HG03097 (cell line): Measurements from ENCODE around the gene NR5A1.

Experiments used
- ATAC-seq: cut with Tn5 transposase; IDR thresholded peaks from one replicate; pipeline ENCODE4 v1.9.1; 2021; ENCODE audit not compliant: unreplicated experiment, low FRiP score

Gene NR5A1

DNA sequence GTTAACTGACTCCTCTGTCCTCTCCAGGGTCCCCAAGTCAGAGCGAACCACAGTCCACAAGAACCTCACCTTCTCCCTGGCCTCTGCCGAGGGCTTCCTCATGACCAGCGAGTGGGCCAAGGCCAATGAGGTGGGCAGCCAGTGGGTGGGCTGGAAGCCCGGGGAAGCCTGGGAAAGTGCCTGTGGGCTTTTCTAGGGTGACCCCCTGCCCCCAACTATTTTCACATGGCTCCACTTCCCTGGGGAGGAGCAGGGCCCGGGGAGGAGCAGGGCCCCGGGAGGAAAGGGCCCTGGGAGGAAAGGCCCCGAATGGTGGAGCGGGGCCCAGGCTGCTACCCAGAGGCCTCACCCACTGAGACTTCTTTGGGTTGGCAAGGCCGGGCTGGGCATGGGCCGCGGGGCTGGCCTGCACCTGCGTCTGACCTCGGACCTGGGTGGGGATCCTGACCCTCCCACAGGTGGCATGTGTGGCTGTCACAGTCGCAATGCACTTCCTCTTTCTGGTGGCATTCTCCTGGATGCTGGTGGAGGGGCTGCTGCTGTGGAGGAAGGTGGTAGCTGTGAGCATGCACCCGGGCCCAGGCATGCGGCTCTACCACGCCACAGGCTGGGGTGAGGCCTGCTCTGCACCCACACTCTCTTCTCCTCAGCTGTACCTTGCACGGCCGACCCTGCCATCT is 39.0 kb downstream of the NR5A1 start:
- no peak for ATAC-seq

DNA sequence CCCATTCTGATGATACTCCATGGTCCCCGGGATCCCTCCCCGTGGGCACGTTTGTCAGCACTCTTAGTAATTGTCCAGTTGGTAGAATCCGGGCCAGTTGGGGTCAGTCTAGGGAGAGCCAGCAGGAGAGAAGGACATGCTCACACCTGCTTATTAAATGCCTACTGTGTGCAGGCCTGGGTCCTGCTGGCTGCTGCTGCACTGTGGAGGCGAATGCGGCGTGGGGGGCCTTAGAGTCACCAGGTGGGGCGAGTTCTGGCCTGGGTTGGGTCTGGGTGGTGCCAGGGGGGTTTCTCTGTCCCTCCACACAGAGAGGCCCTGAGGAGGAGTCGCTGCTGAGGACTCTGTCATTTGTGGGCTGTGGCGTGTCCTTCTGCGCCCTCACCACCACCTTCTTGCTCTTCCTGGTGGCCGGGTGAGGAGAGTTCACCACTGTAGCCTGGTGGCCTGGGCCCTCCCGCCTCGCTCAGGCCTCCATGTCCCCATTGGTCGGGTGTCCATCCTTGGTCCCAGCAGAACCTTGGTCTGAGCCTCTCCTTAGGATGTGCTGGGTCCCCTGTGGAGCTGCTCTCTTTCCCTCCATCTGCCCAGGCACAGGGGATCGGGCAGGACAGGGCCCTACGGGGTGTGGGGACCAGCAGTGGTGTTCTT is 39.7 kb downstream of the NR5A1 start:
- no peak for ATAC-seq

DNA sequence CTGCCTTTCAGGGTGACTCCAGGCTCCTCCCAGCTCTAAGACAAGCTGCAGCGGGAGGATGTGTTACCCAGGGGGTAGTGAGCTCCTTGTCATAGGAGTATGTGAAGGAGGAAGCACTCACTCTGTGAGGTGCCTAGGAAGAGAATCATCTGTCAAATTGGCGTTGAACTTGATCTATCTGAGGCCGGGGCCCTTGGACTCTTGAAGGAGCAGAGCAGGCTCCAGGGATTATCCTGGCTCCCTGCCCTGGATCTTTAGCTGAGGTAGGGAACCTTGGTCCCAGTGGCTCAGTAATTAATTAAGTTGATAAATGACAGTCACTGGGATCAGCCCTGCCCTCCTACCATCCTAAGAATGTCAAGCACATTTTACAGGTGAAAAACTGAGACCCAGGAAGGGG is 41.5 kb downstream of the NR5A1 start:
- no peak for ATAC-seq

DNA sequence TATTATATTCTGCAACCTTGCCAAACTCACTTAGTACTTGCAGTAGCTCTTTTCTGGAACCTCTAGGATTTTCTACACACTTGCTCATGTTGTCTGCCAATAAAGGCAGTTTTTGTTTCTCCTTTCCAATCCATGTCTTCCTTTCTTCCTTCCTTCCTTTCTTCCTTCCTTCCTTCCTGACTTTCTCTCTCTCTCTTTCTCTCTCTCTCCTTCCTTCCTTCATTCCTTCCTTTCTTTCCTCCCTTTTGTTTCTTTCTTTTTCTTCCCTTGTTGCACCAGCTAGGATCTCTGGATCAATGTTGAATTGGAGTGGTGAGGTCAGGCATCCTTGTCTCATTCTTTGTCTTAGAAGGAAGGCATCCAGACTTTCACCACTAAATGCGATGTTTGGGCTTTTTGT is 44.5 kb downstream of the NR5A1 start:
- ATAC-seq: no peak

DNA sequence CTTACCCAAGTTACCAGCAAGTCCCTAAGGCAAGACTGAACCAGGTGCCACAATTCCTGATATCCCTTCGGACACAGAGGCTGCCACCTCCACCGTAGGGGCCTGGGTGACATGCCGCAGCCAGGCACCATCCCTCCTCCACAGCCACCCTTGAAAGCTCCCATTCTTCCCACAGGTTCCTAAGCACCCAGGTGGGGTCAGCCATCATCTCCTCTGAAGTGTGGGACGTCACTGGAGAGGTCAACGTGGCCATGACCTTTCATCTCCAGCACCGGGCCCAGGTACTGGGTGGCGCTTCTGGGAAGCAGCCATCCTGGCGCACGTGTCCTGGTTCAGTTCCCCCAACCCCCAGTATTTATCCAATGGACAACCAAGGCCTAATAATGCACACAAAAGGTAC is 48.8 kb downstream of the NR5A1 start:
- ATAC-seq: no peak

DNA sequence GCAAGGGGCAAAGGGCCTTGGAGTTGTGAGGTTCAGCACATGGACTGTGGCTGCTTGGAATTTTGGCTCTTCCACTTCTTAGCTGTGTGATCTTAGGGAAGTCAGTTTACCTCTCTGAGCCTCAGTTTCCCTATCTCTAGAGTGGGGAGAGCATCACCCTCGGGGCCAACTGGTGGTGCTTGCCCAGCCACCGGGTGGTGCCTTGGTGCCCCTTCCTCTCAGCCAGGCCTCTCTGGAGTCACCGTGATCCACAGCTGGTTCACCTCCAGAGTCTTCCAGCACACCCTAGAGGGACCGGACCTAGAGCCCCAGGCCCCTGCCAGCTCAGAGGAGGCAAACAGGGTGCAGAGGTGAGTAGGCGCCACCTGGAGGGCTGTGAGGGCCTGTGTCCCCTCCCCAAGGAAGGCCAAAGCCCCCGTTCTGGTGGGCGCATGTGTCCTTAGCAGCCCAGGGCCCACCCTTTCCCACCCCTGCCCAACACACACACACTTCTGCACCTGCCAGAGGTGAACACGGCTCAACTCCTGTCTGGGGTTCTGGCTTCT is 49.2 kb downstream of the NR5A1 start:
- ATAC-seq: no peak

DNA sequence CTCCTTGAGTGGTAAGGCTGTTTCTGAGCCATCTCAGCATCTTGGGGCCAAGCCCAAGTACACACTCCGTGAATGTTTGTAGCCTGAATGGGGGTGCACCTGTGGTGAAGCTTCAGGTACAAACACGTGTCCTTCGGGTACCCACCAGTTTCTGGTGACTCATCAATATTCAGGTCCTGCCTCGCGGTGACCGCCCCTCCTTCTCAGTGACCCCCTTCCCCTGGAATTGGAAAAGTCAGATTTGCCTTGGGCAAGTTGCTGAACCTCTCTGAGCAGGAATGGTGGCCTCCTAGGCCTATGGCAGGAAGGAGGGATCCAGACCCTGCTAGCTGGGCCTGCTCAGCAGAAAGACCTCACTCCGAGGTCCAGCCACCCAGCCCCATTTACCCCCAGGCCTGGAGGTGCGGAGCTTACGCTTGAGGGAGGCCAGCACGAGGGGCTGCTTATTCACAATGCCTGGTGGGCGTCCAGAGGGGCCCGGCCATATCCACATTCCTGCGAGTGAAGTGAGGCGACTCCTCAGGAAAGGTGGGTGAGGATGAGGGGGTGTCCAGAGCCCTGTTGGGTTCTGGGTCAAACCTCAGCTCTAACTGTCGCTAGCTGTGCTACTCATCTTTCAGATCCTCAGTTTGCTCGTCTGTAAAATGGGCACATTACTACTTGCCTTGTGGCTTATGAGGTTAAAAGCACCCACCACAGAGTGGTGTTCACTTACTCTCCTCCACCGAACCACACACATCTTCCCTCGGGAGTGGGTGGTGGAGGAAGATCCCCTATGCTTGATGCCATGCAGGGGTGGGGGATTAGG is 49.9 kb downstream of the NR5A1 start:
- no peak for ATAC-seq

DNA sequence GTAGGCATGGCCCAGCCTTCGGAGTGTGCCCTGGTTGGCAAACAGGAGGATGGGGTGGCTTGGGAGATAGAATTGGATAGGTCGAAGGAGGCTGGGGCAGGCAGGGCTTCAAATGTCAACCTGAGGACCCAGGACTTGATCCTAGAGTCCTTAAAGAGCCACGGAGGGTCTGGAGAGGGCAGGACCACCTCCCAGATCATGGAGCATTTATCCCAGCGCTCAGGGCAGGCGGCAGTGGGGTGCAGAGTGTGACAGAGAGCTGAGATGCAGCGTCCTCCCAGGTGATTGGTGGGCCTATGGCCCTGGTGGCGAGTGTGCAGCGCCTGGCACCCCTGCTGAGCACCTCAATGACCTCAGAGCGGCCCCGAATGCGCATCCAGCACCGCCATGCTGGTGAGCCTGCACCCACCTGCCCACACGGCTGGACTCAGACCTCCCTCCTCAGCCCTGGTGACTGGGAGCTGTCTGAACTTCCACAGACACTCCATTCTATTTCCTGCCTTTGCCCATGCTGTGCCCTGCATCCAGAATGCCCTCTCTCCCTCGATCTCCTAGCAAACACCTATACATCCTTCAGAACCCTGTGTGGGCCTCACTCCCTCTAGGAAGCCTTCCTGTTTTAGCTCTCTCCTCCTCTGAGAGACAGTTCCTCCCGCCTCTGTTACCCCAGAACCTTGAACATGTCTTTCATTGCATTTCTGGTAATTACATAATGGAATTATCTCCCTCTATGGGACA is 50.7 kb downstream of the NR5A1 start:
- no peak for ATAC-seq

DNA sequence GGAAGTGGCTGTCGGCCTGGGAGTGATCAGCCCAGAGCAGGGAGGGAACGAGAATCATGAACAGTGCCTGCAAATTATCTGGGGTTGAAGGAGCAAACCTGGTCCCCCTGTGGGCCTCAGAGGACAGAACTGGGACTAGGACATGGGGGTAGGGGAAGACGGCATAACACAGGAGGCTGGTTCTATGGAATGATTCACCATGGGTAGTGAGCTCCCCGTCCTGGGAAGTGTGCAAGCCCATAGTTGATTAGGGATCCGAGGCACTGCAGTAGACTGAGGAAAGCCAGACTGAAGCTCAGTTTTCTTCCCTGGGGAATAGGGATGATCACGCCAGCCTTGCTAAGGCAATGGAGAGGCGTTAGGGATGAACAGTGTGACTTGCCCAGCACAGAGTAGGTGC is 51.4 kb downstream of the NR5A1 start:
- ATAC-seq: no peak

DNA sequence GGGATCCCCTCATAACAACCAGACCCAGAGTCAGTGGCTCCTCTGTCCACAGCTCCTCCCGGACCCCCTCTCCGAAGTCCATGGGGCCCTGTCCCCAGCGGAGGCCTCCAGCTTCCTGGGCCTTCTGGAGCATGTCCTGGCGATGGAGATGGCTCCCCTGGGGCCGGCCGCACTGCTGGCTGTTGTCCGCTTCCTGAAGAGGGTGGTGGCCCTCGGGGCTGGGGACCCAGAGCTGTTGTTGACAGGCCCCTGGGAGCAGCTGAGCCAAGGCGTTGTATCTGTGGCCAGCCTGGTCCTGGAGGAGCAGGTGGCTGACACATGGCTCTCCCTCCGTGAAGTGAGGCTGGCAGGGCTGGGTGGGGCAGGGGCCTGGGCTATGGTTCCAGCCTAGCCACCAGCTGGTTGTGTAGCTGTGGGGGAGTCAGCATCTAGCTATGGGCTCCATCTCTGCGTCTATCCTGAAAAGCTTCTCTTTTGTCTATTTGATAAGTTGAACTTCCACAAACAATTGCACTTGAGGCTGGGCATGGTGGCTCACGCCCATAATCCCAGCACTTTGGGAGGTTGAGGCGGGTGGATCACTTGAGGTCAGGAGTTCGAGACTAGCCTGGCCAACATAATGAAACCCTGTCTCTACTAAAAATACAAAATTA is 52.3 kb downstream of the NR5A1 start:
- ATAC-seq: no peak

DNA sequence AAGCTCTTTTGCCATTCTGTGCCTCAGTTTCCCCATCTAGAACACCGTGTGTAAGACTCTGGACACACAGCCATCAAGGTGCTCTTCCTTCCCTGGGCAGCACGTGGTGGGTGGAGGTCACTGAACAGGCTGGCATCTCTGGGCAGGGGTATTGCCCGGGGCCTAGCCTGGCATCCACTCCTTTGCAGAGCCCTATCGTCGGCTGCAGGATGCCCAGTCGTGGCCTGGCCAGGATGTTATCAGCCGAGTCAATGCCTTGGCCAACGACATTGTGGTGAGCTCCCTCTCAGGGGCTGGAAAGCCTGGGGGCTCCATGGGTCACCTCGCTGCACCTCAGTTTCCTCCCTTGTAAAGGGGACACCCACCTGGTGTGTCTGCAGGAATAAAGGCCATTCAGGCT is 52.9 kb downstream of the NR5A1 start:
- ATAC-seq: no peak

DNA sequence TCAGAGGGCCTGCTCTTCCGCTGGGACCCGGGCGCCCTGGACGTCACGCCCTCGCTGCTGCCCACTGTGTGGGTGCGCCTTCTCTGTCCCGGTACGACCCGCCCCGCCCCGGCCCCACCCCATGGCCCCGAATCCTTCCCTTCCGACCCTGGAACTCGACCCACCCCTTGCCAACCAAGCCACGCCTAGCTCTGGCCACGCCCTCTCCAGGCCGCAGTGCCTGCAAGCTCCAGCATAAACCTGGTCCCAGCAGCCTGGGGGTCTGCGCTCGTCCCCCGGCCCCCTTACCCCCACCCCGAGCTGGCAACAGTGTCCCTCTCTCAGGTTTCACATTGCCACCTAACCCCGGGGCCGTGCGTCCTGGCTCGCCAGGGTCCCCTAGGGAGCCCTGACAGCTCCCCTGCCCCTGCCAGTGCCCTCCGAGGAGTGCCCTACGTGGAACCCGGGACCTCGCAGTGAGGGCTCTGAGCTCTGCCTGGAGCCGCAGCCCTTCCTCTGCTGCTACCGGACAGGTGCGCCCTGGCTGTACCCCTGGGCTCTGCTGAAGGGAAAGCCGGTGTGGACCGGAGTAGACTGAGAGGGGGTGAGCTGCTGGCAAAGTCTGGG is 53.5 kb downstream of the NR5A1 start:
- ATAC-seq: no peak

DNA sequence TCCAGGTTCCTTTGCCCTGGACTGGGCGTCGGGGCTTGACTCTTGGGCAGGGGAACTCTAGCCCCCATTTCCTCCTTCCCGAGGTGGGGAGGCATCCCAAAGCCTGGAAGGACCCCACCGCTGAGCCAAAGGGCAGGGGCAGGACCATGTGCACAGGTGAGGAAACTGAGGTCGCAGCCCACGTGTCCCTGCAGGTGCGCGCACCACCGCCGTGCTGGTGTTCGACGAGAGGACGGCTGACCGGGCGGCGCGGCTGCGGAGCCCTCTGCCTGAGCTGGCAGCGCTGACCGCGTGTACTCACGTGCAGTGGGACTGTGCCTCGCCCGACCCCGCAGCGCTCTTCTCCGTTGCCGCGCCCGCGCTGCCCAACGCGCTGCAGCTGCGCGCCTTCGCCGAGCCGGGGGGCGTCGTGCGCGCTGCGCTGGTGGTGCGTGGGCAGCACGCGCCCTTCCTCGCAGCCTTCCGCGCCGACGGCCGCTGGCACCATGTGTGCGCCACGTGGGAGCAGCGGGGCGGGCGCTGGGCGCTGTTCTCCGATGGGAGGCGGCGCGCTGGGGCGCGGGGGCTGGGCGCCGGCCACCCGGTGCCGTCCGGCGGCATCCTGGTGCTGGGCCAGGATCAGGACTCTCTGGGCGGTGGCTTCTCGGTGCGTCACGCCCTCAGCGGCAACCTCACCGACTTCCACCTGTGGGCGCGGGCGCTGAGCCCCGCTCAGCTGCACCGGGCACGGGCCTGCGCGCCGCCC is 54.2 kb downstream of the NR5A1 start:
- no peak for ATAC-seq

DNA sequence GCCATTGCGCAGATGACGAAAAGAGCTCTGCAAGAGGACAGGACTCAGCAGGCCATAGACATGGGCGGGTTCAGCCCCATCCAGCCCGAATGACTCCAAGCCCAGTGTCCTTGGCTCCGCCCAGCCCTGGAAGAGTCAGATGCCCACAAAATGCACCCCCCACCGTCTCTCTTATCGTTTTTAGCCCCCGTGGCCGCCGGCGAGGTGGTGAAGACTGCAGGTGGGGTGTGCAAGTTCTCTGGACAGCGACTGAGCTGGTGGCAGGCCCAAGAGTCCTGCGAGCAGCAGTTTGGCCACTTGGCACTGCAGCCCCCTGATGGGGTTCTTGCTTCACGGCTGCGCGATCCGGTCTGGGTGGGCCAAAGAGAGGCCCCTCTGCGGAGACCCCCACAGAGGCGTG is 54.9 kb downstream of the NR5A1 start:
- no peak for ATAC-seq

DNA sequence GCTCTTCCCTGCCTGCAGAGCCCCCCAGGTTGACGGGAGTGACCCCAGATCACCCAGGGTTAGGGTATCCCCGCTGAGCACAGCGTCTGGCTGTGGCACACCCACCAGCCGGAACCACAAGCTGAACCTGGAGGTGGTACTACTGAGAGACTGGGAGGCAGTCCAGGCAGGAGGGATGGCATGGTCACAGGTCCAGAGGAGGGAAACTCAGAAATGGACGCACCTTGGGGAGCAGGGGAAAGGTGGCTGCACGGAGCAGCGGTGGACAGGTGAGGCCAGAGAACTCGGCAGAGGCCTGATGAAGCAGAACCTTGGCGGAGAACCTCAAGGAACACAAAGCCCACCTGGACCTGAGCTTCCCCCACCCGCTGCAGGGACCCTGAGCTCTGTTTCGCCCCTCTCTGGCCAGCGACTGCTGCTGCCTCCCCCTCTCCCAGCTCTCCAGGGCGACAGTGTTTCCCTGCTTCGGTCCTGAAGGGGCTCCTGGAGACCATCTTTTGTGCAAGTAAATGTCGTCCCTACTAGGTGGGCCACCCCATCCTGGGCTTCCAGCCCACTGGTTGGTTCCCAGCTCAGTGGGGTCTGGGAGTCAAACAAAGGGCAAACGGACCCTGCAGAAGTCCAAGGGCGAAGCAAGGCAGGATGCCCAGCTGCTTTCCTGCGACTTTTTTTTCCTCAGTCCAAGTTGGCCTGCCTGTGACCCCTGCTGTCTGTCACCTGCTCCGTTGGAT is 56.1 kb downstream of the NR5A1 start:
- no peak for ATAC-seq

DNA sequence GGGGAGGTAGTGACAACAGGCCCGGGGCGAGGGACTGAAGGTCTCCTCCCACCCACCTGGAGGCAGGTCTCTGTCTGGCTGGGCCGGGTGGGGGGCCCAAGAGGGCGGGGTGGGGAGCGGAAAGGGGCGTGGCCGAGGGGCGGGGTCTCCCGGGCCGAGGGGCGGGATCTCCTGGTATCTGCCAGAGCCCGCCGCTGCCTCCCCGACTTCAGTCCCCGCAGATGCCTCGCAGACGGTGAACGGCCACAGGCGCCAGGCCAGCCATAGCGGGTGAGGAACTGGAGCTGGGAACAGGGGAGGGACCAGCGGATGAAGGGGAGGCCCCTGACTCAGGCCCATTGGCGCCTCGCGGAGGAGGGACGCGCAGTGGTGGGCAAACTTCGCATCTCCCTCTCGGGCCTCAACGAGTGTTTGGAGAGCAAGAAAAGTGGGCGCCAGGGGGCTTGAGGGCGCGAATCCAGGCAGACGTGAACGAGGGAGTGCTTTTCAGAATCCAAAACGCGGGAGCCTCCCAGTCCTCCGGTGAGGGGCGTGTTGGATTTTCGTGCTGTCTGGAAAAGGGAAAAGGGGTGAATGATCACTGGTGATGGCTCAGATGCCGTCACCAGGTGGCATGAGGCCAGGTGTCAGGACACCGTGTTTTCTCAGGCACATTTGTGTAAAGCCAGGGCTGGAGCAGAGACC is 56.8 kb downstream of the NR5A1 start, which contains the start of gene ADGRD2:
Gene ADGRD2, plus strand, starts transcription at position 211 of the 684 bp plus-strand sequence. CDS start 1,216 bp downstream, outside the sequence.
- ATAC-seq: no peak

DNA sequence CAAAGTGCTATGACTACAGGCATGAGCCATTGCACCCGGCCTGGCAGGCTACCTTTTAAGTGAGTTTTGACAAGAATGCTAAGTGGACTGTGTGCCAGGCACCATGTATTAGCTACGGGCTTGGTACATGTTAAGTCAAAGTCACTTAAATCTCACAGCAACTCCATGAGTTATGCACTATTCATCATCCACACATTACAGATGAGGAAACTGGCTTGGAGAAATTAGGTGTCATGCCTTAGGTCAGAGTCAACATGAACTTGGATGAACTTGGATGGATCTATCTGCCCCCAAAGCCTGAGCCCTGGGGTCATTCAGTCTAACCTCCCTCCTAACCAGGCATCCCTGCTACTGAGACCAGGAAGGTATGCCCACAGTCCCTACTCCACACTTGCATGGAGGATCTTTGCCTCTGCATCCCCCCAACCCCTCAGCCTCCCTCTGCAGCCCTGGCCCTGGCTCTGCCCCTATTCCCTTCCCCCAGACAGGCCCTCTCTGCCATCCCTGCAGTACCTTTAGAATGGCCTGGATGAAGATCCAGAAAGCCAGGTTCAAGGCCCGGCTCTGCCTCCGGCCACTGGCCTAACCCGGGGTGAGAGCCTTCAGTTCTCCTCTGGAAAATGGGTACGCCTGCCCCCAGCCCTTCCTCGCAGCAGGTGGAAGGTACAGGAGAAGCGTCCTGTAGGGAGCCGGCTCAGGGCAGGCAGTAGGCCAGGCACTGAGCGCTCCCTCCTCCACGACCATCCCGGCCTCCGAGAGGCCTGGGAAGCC is 57.6 kb downstream of the NR5A1 start:
- no peak for ATAC-seq
